Prostate gland (tissue), 2 donors: ENCODE results near the gene EPHA2.

Source experiments
- POLR2A ChIP-seq: fragments of 450-650 bp; IDR thresholded peaks from one replicate; pipeline ENCODE4 v1.6.1; 2016; ENCODE audit warnings: antibody characterized with exemption, mild to moderate bottlenecking
- POLR2AphosphoS5 ChIP-seq: sonication (generic); formaldehyde crosslinking; IDR thresholded peaks from one replicate; pipeline ENCODE4 v1.6.1; 2017; ENCODE audit warnings: antibody characterized with exemption
- TF ChIP-seq, protein P1 (sequence below), 4 experiments: fragments of 200-600 bp in 2 of 4; fragments of 450-650 bp in 2 of 4; sonication (generic) in 2 of 4; IDR thresholded peaks; 1 replicate in 3 of 4; 2 replicates in 1 of 4; pipeline ENCODE4 v1.5.1; 2016 to 2019; ENCODE audit warnings: antibody characterized with exemption in 4 of 4, mild to moderate bottlenecking in 2 of 4, moderate library complexity in 2 of 4

DNA sequence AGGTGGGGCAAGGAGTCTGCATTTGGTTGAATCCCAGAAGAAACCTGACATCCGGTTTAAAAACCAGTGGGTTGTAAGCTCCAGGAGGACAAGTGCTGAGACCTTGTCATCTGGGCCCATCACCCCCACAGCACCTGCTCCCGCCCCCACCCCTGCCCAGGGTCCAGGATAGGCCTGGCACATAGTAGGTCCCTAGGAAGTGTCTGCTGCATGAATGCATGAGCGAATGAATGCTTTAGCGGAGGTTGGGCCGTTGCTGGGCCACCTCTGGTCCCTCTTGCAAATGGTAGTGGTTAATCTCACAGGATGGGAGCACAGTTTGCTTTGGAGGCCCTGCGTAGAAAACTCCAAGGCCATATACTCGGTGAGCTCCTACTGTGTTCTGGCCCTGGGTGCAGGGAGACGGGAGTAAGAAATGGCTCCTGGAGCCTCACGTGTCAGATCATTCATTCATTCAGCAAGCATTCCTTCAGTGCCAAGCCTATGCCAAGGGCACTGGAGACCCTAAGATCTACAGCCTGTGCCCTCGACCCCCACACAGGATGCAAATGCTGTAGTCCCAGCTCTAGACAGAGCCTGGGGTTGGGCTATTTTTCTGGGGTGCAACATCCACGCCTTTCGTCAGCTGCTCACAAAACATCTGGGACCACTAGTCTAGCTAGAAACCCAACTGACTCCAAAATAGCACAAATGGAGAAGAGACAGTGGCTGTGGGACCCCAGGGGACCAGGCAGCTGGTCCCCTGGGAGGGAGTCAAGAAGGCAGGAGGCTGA, 28.9 kb downstream of the EPHA2 start:
- TF ChIP-seq, protein P1, sequence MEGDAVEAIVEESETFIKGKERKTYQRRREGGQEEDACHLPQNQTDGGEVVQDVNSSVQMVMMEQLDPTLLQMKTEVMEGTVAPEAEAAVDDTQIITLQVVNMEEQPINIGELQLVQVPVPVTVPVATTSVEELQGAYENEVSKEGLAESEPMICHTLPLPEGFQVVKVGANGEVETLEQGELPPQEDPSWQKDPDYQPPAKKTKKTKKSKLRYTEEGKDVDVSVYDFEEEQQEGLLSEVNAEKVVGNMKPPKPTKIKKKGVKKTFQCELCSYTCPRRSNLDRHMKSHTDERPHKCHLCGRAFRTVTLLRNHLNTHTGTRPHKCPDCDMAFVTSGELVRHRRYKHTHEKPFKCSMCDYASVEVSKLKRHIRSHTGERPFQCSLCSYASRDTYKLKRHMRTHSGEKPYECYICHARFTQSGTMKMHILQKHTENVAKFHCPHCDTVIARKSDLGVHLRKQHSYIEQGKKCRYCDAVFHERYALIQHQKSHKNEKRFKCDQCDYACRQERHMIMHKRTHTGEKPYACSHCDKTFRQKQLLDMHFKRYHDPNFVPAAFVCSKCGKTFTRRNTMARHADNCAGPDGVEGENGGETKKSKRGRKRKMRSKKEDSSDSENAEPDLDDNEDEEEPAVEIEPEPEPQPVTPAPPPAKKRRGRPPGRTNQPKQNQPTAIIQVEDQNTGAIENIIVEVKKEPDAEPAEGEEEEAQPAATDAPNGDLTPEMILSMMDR (IDR thresholded peaks at IDR 0.05): no peak
- TF ChIP-seq POLR2AphosphoS5 (no peak), POLR2A (no peak)
